Measurements from ENCODE around the gene ORC6. TPM values are rescaled to one million over a fixed set of nuclear protein-coding genes. Genes with fewer than 3 reads are reported as not detected.

Gene ORC6
- total RNA-seq, 1 donor from 2014 or later: 5.4 TPM

GRCh38 chr16:46732561-46732960 is 43.1 kb downstream of the ORC6 start:
- no peak for DNase-seq

GRCh38 chr16:46733319-46733830 is 43.9 kb downstream of the ORC6 start:
- no peak for DNase-seq

GRCh38 chr16:46736695-46737094 is 47.2 kb downstream of the ORC6 start:
- no peak for DNase-seq

GRCh38 chr16:46737621-46738214 is 48.3 kb downstream of the ORC6 start:
- no peak for DNase-seq

GRCh38 chr16:46739934-46740333 is 50.5 kb downstream of the ORC6 start:
- no peak for DNase-seq

- peak; percentile 46 for DNase-seq
These were observed 53.8 kb downstream of the ORC6 start for GRCh38 chr16:46743232-46743719.

DNA sequence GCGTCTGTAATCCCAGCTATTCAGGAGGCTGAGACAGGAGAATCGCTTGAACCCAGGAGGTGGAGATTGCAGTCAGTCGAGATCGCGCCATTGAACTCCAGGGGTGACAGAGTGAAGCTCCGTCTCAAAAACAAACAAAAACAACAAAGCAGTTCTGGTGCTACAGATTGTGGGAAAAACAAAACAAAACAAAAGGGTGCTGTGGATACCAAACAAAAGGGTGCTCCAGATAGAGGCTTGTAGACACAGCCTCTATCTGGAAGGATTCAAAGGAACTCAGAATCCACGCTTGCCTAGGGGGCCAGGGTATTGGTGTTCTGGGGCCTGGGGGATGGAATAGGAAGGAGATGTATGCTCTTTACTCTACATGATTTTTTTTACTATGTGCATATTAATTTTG is 56.2 kb downstream of the ORC6 start:
- DNase-seq: no peak

DNA sequence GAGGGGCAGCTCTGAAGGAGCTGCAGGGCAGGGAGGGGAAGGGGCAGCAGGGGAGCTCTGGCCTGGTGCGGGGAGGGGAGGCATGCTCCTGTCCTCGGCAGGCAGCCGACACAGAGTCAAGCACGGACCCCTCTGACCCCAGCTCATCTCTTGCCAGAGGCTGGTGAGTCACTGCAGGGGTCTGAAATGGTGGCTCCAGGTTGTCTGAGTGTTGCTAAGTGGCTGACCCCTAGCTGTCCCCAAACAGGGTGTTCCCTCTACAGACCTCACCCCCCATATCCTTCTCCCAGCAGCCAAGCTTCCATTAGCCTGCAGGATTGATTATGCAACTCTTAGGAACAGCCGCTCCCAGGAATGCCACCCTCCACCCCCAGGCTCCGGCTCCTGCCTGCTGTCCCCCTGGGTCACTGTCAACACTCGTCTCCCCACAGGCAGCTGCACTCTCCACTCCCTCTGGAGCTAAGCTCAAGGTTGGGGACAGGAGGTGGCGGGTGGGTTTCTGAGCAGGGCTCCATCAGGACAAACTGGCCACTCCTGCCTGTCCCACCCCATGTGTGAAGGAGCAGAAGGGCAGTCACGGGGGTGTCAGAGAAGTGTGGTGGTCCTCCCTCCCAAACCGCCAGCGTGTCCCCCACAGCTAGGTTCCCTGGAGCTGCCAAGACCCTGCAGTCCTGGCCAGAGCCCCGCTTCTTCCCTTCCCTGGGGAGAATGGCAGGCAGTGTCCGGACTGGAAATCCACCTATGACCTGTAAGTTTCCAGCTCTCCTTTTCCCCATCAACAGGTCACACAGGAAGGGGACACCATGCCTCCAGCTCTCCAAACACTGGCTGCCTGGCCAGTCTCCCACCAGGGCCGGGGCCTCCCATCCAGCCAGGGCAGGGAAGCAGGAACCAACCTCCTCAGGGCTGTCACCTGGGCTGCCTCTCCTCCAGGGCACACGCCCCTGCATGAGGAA is 57.6 kb downstream of the ORC6 start:
- no peak for DNase-seq

Other genes starting within 250 kb of the ORC6 start
- 9.7 and 41.9 TPM in 2 replicates for gene SHCBP1, start 68.3 kb upstream of the ORC6 start, total RNA-seq
- gene VPS35, start 481 bp upstream of the ORC6 start, total RNA-seq: 143 and 167 TPM in 2 replicates
- gene MYLK3, start 58.7 kb downstream of the ORC6 start, total RNA-seq: 0.34 and 0.37 TPM in 2 replicates
- gene C16orf87, start 141.5 kb downstream of the ORC6 start, total RNA-seq: 10.9 and 11.2 TPM in 2 replicates
- 8.2 and 10.4 TPM in 2 replicates for gene GPT2, start 194.7 kb downstream of the ORC6 start, total RNA-seq